Osteocyte (in vitro differentiated cells): ENCODE data around the gene RNASEH2A. TPM values are rescaled to one million over a fixed set of nuclear protein-coding genes. Genes with fewer than 3 reads are reported as not detected.

Experiments used
- DNase-seq: peaks from one replicate; pipeline ENCODE4 v3.0.0; 2021; ENCODE audit warnings: mixed read lengths; ENCODE audit not compliant: unreplicated experiment; ENCODE audit errors: extremely low spot score
- H3K27ac Mint-ChIP-seq: one replicate; pipeline ENCODE4 v1.8.0; 2021; ENCODE audit warnings: mild to moderate bottlenecking, mixed read lengths; ENCODE audit not compliant: unreplicated experiment
- H3K27me3 Mint-ChIP-seq: one replicate; pipeline ENCODE4 v1.8.0; 2021; ENCODE audit warnings: mixed read lengths; ENCODE audit not compliant: unreplicated experiment
- H3K36me3 Mint-ChIP-seq: one replicate; pipeline ENCODE4 v1.8.0; 2021; ENCODE audit warnings: mixed read lengths; ENCODE audit not compliant: unreplicated experiment
- H3K4me1 Mint-ChIP-seq: one replicate; pipeline ENCODE4 v1.8.0; 2021; ENCODE audit warnings: mixed read lengths; ENCODE audit not compliant: unreplicated experiment
- H3K4me3 Mint-ChIP-seq: one replicate; pipeline ENCODE4 v1.8.0; 2021; ENCODE audit warnings: mild to moderate bottlenecking, moderate library complexity, mixed read lengths; ENCODE audit not compliant: unreplicated experiment
- H3K9me3 Mint-ChIP-seq: one replicate; pipeline ENCODE4 v1.8.0; 2021; ENCODE audit warnings: mixed read lengths; ENCODE audit not compliant: unreplicated experiment
- CTCF ChIP-seq: fragments of 200-600 bp; sonication (generic); IDR thresholded peaks from 2 replicates; pipeline ENCODE4 v1.5.0; 2021; ENCODE audit warnings: antibody characterized with exemption, mild to moderate bottlenecking, moderate library complexity
- total RNA-seq: library from RNA; stranded (reverse); gene quantifications from 2 replicates; pipeline ENCODE4 v1.2.1, GENCODE V29; 2021

The RNASEH2A gene
- total RNA-seq, 1 donor from 2014 or later, result 7.6 TPM

DNA sequence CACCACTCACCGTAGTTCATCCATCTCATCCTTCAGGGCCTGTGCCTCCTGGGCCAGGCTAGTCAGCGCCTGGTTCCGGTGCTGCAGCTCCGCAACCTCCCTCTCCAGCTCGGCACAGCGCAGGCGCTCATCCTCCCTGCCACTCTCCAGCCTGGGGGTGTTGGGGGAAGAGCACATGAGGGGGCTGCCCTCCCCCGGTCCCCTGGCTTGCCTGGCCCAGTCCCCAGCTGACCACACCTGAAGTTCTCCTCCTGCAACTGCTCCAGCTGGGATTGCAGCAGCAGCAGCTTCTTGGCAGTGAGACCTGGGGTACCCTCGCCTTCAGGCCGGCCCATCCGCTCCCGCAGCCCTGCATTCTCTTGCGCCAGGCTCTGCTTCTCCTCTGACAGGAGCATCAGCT, 35.5 kb upstream of the RNASEH2A start:
- H3K9me3 Mint-ChIP-seq, result no peaks in the 10 kb centered on the region
- TF ChIP-seq CTCF, result no peak
- no peak overlapping the region for H3K4me3 Mint-ChIP-seq
- DNase-seq, result no peak
- no peak overlapping the region for H3K27ac Mint-ChIP-seq
- H3K27me3 Mint-ChIP-seq, result no peaks in the 10 kb centered on the region
- no peaks in the 10 kb centered on the region for H3K36me3 Mint-ChIP-seq
- peaks cover 5% of the 10 kb centered on the region for H3K4me1 Mint-ChIP-seq

- Mint-ChIP-seq H3K27me3 (no peaks in the 10 kb centered on the region), H3K9me3 (no peaks in the 10 kb centered on the region), H3K4me1 (peaks cover 7% of the 10 kb centered on the region), H3K27ac (no peak overlapping the region), H3K36me3 (no peaks in the 10 kb centered on the region), H3K4me3 (no peak overlapping the region)
- no peak for DNase-seq
- TF ChIP-seq CTCF, result no peak
Observed at GRCh38 chr19:12772323-12772722, 34.1 kb upstream of the RNASEH2A start.

GRCh38 chr19:12773571-12773970, 32.8 kb upstream of the RNASEH2A start:
- no peak overlapping the region for H3K27ac Mint-ChIP-seq
- peak; percentile 34 for TF ChIP-seq CTCF
- H3K27me3 Mint-ChIP-seq, result no peaks in the 10 kb centered on the region
- peak overlapping the region; percentile 2 for H3K4me3 Mint-ChIP-seq
- DNase-seq, result no peak
- no peaks in the 10 kb centered on the region for H3K36me3 Mint-ChIP-seq
- no peaks in the 10 kb centered on the region for H3K9me3 Mint-ChIP-seq
- peaks cover 17% of the 10 kb centered on the region for H3K4me1 Mint-ChIP-seq

- Mint-ChIP-seq H3K27ac (peak within 1 kb of the TSS; percentile 38), H3K4me3 (peak within 1 kb of the TSS; percentile 71), H3K9me3 (no peaks in the 10 kb centered on the region), H3K27me3 (no peaks in the 10 kb centered on the region), H3K4me1 (peaks cover 30% of the 10 kb centered on the region), H3K36me3 (no peaks in the 10 kb centered on the region)
- TF ChIP-seq CTCF, result no peak
- no peak for DNase-seq
Observed at GRCh38 chr19:12774588-12775555, 31.5 kb upstream of the RNASEH2A start, which contains the start of gene HOOK2. Gene HOOK2, minus strand, starts transcription at chr19:12775552. Its CDS starts 103 bp downstream, at chr19:12775449.
